GM10266 (cell line): ENCODE measurements around the gene CAMKK2.
"Not testable (repeated sequence)": the region's sequence is repeated elsewhere in the genome, so short reads cannot be mapped to it uniquely, and the experiment has no call there.

Experiments
- DNase-seq: peaks from one replicate; pipeline ENCODE4 v3.0.0; 2012; ENCODE audit errors: extremely low spot score
- CTCF ChIP-seq: IDR thresholded peaks from 2 replicates; pipeline ENCODE4 v1.5.1; 2012; ENCODE audit warnings: mild to moderate bottlenecking, low read depth; ENCODE audit not compliant: control insufficient read depth, insufficient read depth; ENCODE audit errors: missing control alignments

CAMKK2 gene

DNA sequence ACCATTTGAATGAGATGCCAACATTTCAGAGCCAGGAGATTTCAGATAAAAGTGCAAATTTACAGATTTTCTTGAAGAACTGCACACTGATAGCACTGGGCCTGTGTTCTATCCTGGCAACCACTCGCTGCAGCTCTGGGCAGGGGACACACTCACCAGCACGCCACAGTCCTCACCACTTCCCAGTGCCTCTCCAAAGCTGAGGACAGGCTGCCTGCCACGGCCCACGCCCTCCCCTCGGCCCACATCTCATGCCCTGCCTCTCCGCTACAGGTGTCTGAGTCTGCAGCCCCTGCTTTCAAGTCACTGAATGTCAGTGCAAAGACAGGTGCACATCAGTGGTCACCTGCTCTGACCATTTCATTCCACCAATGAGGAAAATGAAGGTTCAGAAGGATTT is 12.7 kb downstream of the CAMKK2 start:
- TF ChIP-seq CTCF = no peak

GRCh38 chr12:121283388-121283787 is 13.1 kb downstream of the CAMKK2 start:
- no peak for TF ChIP-seq CTCF

More for the DNA sequence above, 12.7 kb downstream of the CAMKK2 start:
- no peak for DNase-seq

GRCh38 chr12:121282910-121283309 is 13.6 kb downstream of the CAMKK2 start:
- DNase-seq = not testable (repeated sequence)

More at GRCh38 chr12:121283388-121283787, 13.1 kb downstream of the CAMKK2 start:
- no peak for DNase-seq

- no peak for TF ChIP-seq CTCF
- DNase-seq = no peak
These were observed 14.3 kb downstream of the CAMKK2 start for GRCh38 chr12:121282072-121282742.

- DNase-seq = not testable (repeated sequence)
These were observed 15.4 kb downstream of the CAMKK2 start for GRCh38 chr12:121281116-121281515.

- DNase-seq = not testable (repeated sequence)
These were observed 16.0 kb downstream of the CAMKK2 start for GRCh38 chr12:121280531-121280930.

DNA sequence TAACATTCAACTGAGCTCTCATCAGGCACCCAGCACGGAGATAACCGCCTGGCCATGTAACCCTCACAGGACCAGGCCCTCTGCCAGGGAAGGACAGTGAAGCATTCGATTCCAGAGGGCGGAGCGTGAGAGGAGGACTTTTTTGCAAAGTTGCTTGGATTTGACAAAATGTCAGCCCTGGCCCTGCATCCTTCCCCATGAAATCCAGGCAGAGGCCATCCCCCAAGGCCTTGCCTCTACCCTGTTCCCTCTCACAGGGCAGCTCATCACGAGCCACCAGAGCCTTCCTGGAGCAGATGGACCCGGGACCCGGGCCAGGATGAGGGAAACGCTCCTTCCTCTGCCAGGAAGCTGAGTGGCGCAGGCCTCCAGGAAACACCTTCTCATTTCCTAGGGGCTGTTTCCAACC is 17.0 kb downstream of the CAMKK2 start:
- TF ChIP-seq CTCF = no peak
- DNase-seq = no peak

DNA sequence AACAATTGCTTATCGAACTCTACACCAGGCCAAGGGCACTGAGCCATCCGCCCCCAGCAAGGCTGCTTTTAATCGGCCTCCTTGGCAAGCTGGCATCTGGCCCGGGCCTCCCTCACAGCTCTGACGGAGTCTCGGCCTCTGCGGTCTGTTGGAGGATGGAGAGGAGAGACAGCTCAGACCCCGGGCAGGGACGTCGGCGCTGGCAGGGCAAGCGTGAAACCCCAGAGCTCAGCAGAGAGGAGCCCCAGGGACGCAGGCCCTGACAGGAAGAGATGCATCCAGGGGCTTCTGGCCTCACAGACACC is 17.5 kb downstream of the CAMKK2 start:
- no peak for TF ChIP-seq CTCF
- no peak for DNase-seq
